GM12864 (cell line): ENCODE measurements around the gene DIAPH2.

Source experiments
- DNase-seq: peaks from one replicate; pipeline ENCODE4 v3.0.0-alpha.2; 2011; ENCODE audit warnings: low read depth
- H3K4me3 ChIP-seq: 2 replicates; pipeline ENCODE4 v1.5.1; 2011; ENCODE audit warnings: mild to moderate bottlenecking, low read depth, low read length, control low read depth
- CTCF ChIP-seq: IDR thresholded peaks from 2 replicates; pipeline ENCODE4 v1.5.1; 2011; ENCODE audit warnings: low read depth, mild to moderate bottlenecking, moderate library complexity, low read length, control low read depth, inconsistent platforms; ENCODE audit errors: missing control alignments

DIAPH2 gene

GRCh38 chrX:97637289-97637688, 952.6 kb downstream of the DIAPH2 start:
- TF ChIP-seq CTCF = no peak
- DNase-seq = no peak
- H3K4me3 ChIP-seq = no peak overlapping the region

- no peak overlapping the region for H3K4me3 ChIP-seq
- no peak for TF ChIP-seq CTCF
- DNase-seq = no peak
Observed at GRCh38 chrX:97638621-97639020, 954.0 kb downstream of the DIAPH2 start.

GRCh38 chrX:97639526-97639925, 954.9 kb downstream of the DIAPH2 start:
- no peak for TF ChIP-seq CTCF
- no peak for DNase-seq
- H3K4me3 ChIP-seq = no peak overlapping the region
